DMS 273 (cell line): ENCODE results near the gene RALGAPA2.

Experiments used
- DNase-seq: peaks from one replicate; lab custom pipeline; 2025; ENCODE audit not compliant: unreplicated experiment; lab: John Stamatoyannopoulos, UW

Gene RALGAPA2

GRCh38 chr20:20578838-20579237 lies 133.6 kb downstream of the RALGAPA2 start:
- DNase-seq, result no peak

- DNase-seq, result no peak
These were observed 138.6 kb downstream of the RALGAPA2 start for GRCh38 chr20:20573797-20574196.

- DNase-seq, result no peak
These were observed 141.2 kb downstream of the RALGAPA2 start for GRCh38 chr20:20571068-20571780.

GRCh38 chr20:20568604-20569205 lies 143.7 kb downstream of the RALGAPA2 start:
- peak; percentile 81 for DNase-seq

GRCh38 chr20:20567712-20568111 lies 144.7 kb downstream of the RALGAPA2 start:
- DNase-seq, result peak; percentile 45

GRCh38 chr20:20566516-20566915 lies 145.9 kb downstream of the RALGAPA2 start:
- DNase-seq, result no peak

- no peak for DNase-seq
These were observed 148.2 kb downstream of the RALGAPA2 start for GRCh38 chr20:20564279-20564678.

- DNase-seq, result peak; percentile 93
These were observed 149.9 kb downstream of the RALGAPA2 start for GRCh38 chr20:20562507-20562906.

- no peak for DNase-seq
These were observed 150.6 kb downstream of the RALGAPA2 start for GRCh38 chr20:20561841-20562240.

- DNase-seq, result peak; percentile 83
These were observed 151.3 kb downstream of the RALGAPA2 start for GRCh38 chr20:20561172-20561571.

- DNase-seq, result no peak
These were observed 155.0 kb downstream of the RALGAPA2 start for GRCh38 chr20:20557406-20557805.

- DNase-seq, result no peak
These were observed 156.6 kb downstream of the RALGAPA2 start for GRCh38 chr20:20555838-20556237.

- DNase-seq, result no peak
These were observed 157.5 kb downstream of the RALGAPA2 start for GRCh38 chr20:20554951-20555350.

- DNase-seq, result peak; percentile 79
These were observed 158.9 kb downstream of the RALGAPA2 start for GRCh38 chr20:20553541-20553940.

GRCh38 chr20:20552076-20552475 lies 160.4 kb downstream of the RALGAPA2 start:
- peak; percentile 94 for DNase-seq

GRCh38 chr20:20551409-20551808 lies 161.0 kb downstream of the RALGAPA2 start:
- DNase-seq, result peak; percentile 78

GRCh38 chr20:20549704-20550103 lies 162.7 kb downstream of the RALGAPA2 start:
- DNase-seq, result peak; percentile 79

- peak; percentile 99 for DNase-seq
These were observed 163.2 kb downstream of the RALGAPA2 start for GRCh38 chr20:20549267-20549612.

GRCh38 chr20:20548527-20549266 lies 163.7 kb downstream of the RALGAPA2 start:
- DNase-seq, result peak; percentile 95

GRCh38 chr20:20547876-20548266 lies 164.6 kb downstream of the RALGAPA2 start:
- no peak for DNase-seq

GRCh38 chr20:20547221-20547875 lies 165.1 kb downstream of the RALGAPA2 start:
- DNase-seq, result no peak

- peak; percentile 87 for DNase-seq
These were observed 166.0 kb downstream of the RALGAPA2 start for GRCh38 chr20:20546402-20546801.
